Ureter (tissue), 1 donor: ENCODE results near the gene CBS. TPM values are rescaled to one million over a fixed set of nuclear protein-coding genes. Genes with fewer than 3 reads are reported as not detected.
"Not testable (repeated sequence)": the region's sequence is repeated elsewhere in the genome, so short reads cannot be mapped to it uniquely, and the experiment has no call there.

Experiments
- DNase-seq: peaks from one replicate; pipeline ENCODE4 v3.0.0-alpha.2; 2020; ENCODE audit warnings: low spot score
- total RNA-seq: library from RNA; stranded (reverse); gene quantifications from one replicate; pipeline ENCODE4 v1.2.4, GENCODE V29; 2023
- donor health status: DM: yes; HTN: yes; CAD: no.

The CBS gene
- 65.8 TPM for total RNA-seq

DNA sequence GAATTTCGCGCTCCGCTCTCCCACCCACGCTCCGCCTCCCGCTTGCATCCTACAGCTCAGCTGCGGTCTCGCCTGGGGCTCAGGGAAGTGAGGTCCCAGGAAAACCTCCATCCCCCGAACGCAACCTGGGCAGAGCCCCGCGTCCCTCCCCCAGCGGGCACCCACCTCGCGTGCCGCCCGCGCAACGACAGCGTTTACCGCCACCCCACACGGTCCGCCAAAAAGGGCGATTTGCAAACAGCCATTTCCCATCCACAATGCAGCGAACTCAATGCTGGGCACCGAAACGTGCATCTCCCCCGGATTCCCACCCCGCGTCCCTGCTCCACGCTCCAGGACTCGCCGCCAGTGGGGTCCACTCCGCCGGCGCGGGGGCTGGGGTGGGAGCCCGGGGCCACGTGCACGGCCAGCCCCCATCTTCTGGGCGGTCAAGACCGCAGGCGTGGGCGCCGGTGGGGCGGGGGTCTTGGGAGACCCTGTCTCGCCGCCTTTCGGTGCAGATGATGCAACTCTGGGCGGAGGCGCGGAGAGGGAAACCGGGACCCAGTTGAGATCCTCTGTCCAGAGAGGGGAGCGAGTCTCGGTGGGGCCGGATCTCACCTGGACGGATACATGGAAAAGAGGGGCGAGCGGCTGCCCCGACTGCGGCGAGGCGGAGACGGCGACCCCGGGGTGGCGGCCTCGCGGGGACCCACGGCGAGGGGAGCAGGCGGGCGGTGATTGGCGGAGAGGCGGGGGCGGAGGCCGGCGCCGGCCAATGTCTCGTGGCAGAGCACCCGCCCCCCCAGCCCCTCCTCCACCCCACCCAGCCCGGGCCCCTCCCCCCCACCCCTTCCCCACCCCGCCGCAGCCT lies at the start of gene CBS:
CBS (minus strand) TSS at position 666 of the 853 bp plus-strand sequence. CDS start 3,642 bp downstream, outside the sequence.
- not testable (repeated sequence) for DNase-seq

DNA sequence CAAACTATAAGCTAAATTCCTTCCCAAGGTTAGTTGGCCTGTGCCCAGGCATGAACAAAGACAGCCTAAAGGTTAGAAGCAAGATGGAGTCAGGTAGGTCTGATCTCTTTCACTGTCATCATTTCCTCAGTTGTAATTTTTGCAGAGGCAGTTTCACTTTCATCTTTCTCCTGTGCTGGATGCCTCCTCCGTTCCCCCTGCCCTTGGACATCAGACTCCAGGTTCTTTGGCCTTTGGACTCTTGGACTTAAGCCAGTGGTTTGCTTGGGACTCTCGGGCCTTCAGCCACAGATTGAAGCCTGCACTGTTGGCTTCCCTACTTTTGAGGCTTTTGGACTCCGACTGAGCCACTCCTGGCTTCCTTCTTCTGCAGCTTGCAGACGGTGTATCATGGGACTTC lies 40.3 kb upstream of the CBS start:
- DNase-seq = not testable (repeated sequence)

DNA sequence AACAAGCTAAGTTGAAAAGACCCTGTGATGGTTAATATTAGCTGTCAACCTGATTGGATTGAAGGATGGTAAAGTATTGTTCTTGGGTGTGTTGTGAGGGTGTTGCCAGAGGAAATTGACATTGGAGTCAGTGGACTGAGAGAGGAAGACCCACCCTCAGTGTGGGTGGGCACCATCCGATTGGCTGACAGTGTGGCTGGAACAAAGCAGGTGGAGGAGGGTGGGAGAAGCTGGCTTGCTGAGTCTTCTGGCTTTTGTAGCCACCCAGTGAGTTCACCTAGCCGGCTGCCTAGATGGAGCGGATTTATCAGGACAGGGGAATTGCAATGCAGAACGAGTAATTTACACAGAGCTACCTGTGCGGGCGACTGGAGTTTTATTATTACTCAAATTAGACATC lies 38.8 kb upstream of the CBS start:
- not testable (repeated sequence) for DNase-seq

- not testable (repeated sequence) for DNase-seq
Measured at GRCh38 chr21:43109006-43109405, 33.4 kb upstream of the CBS start.

DNA sequence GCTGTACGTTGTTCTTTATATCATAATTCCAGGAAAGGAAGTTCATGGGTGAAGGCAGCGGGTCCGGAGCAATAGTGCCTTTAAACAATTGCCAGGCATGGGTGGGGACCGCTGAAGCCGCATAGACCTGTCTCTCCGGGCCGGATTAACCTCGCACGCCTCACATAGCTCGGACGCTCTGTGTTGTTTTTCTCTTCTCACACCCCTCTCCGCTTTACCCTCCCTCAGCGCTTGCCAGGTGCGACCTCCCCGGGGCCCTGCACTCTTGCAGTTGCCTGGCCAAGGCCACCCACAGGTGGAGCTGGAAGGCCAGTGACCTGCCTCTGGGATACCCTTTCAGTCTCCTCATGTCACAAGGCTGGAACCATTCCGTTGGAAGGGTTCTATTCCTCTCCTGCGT lies 32.5 kb upstream of the CBS start:
- not testable (repeated sequence) for DNase-seq

- DNase-seq = not testable (repeated sequence)
Measured at GRCh38 chr21:43107794-43108137, 32.1 kb upstream of the CBS start.

GRCh38 chr21:43106965-43107793 lies 31.5 kb upstream of the CBS start, which contains the start of gene U2AF1:
U2AF1 (minus strand) TSS chr21:43107570; CDS start chr21:43107494, 76 bp downstream.
- DNase-seq = peak; percentile 50

GRCh38 chr21:43104642-43105041 lies 29.0 kb upstream of the CBS start:
- not testable (repeated sequence) for DNase-seq

DNA sequence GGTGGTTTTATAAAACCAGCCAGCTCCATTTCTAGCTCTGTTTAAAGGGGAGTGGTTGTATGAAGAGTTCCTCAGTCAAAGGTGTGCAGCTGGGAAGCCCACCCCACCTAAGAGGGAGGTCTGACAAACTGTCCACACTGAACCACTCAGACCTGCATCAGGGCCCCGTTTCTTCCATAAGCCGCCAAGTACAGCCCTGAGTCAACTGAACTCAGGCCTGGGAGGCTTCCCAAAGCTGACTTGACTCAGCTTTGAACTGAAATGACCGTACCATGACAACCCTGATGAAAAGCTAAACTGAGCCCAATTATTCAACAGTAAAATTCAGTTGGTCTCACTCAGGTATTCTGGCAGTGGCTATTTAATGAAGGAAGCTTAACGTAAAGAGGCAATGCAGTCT lies 26.6 kb upstream of the CBS start:
- not testable (repeated sequence) for DNase-seq

GRCh38 chr21:43101676-43102075 lies 26.0 kb upstream of the CBS start:
- DNase-seq = not testable (repeated sequence)

GRCh38 chr21:43101000-43101399 lies 25.4 kb upstream of the CBS start:
- DNase-seq = not testable (repeated sequence)

DNA sequence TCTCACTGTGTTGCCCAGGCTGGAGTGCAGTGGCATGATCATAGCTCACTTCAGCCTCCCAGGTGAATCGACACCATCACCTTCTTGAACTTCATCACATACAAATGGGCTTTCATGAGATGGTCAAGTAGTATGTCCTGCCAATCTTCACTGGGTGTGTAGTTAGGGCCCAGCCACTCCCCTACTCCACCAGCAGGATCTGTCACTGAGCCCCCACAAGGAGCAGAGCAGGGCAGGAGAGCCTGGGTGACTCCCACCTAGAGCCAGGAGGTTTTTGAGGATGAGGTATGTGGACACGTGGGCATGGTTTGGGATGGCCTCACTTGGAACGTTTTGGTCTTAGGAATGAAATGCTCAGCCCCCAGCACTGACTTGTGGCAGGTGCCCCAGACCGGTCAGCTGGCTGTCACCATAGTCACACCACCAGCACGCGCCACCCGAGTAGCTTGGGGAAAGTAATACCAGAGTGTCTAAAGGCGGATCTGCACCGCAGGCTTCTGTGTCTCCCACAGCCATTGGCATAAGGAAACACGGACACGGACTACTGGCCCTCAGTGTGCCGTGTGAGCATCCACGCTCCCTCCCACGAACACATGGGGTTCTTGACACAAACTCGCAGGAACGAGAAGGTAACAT lies 16.5 kb upstream of the CBS start:
- DNase-seq = not testable (repeated sequence)

DNA sequence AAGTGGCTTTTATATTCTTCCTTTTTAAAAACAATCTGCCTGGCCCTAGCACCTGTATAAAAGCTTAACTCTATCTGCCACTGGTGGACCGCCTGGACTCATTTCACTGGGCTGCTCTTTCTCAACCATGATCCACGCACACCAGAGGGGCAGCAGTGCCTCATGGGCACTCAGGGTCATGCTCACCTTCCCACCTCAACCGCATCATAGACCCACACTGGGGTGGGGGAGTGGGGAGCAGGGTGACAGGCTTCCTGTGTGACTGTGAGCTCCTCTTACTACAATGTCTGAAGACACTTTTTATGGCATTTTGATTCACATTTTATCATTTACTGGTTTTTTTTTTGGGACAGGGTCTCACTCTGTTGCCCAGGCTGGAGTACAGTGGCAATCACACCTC lies 15.3 kb upstream of the CBS start:
- DNase-seq = not testable (repeated sequence)

GRCh38 chr21:43089463-43089862 lies 13.8 kb upstream of the CBS start:
- not testable (repeated sequence) for DNase-seq

DNA sequence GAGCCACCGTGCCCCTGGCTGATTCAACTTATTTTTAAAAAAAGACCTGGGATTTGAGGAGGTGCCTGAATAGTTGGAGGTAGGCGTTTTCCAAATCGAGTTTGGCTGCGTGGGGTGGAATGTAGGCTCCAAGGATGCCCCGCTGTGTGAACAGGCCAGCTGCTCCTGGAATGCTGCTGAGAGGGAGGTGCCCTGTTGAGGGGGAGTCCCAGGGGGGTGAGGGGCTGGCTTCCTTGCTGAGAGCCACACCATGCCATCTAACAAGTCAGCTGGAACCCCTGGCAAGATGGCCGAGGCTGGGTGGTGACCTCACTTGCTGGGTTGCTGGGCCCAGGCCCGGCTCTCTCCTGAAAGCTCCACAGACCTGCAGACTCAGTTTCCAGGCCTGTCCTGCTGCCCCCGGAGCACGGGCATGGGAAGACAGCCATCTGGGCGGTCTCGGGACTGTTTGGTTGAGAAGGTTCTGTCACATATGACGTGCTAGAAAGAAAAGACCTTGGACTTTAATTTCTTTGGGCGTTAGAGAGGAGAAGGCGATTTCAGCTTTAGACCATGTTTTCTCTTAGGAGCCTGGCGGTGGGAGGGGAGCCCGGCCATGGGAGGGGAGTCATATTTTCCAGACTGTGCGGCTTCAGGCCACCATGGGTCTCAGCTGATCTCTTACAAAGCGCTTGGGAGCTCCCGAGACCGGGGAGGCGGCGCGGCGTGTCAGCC lies 7.1 kb upstream of the CBS start:
- not testable (repeated sequence) for DNase-seq

DNA sequence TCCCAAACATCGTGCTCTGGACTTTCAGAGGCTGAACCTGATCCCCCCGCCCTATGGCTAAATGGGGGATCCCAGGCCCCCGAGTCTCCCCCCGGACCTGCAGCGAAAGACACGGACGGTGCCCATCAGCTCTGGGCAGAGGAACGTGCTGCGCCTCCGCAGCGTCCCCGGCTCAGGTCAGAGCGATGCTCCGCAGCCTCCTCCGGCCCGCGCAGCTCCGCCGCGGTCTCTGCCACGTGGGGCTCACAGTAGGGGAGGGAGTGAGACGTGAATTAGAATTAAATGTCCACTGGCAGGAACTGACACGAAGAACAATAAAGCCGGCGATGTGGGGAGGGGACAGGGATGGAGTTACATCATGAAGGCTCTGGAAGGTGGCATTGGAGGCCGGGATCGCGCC lies 1.0 kb upstream of the CBS start:
- DNase-seq = not testable (repeated sequence)

GRCh38 chr21:43076023-43076637 lies 495 bp upstream of the CBS start:
- not testable (repeated sequence) for DNase-seq

DNA sequence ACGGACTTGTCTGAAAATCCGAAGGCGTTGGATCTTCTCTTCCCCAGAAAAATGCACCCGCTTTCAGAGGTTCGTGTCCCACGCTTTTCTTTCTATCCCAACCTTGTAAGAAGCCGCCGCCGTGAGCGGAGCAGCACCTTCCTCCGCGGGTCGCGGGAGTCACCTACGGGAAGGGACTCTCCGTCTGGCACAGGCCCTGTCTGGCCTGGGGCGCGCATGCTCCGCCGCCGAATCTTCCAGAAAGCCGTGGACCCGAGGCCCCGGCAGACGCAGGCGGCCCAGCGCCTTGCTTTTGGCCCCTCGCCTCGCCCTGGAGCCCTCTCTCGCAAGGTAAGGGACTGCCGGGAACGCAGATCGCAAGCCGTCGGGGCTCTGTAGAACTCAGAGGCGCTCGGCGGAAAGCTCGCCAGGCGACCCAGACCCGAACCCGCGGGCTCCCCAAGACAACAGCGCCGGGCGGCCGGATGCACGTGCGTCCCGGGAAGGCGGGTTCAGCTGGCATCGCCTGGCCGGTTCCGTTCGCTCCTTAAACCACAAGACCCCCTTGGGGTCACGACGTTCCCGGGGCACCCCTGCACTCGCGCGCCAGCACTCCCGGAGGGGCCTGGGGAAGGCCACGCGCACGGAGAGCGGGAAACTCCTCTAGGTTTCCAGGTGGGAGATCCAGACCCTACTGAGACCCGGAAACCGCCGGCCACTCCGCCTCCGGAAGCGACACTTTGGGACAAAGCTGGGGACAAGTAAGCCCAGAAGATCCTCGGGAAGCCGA lies 1.1 kb downstream of the CBS start:
- DNase-seq = not testable (repeated sequence)

GRCh38 chr21:43072742-43073141 lies 2.9 kb downstream of the CBS start:
- not testable (repeated sequence) for DNase-seq

- DNase-seq = not testable (repeated sequence)
Measured at GRCh38 chr21:43069682-43070081, 6.0 kb downstream of the CBS start.
